Forelimb muscle (tissue), 1 donor: ENCODE results near the gene MED16. TPM values are rescaled to one million over a fixed set of nuclear protein-coding genes. Genes with fewer than 3 reads are reported as not detected.
"Not testable (repeated sequence)": the region's sequence is repeated elsewhere in the genome, so short reads cannot be mapped to it uniquely, and the experiment has no call there.

ENCODE experiments used
- DNase-seq: peaks from one replicate; pipeline ENCODE4 v3.0.0-alpha.2; 2013; ENCODE audit warnings: low read depth
- polyA plus RNA-seq: library from polyadenylated mRNA; unstranded; fragments of 120-200 nt; gene quantifications from one replicate; pipeline ENCODE4 v1.2.1, GENCODE V29; 2013; ENCODE audit not compliant: insufficient read length

The MED16 gene
- polyA plus RNA-seq, 1 donor = 33.7 TPM

DNA sequence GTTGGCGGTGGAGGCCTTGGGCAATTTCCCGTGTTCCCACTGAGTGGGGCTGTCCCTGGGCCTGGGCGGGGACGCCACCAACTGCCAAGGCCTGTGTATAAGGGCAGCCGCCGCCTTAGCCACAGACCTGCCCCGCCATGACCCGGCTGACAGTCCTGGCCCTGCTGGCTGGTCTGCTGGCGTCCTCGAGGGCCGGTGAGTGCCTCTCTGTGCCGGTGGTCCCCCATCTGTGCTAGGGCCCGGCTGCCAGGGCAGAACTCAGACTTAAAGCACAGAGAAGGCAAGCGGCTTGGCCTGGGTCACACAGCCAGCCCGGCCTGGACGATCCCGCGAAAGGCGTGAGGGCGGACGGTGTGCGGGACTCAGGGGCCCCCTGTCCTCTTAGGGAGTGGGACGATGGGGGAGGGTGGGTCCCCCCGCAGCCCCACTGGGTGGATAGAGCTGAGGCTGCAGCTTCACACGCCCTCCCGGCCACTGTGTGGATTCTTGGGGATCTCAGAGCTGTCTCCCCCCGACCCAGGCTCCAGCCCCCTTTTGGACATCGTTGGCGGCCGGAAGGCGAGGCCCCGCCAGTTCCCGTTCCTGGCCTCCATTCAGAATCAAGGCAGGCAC lies 65.2 kb downstream of the MED16 start, which contains the start of gene AZU1:
Gene AZU1 (plus strand): TSS at position 128 of the 612 bp plus-strand sequence. CDS start 10 bp downstream, at position 138.
- no peak for DNase-seq

DNA sequence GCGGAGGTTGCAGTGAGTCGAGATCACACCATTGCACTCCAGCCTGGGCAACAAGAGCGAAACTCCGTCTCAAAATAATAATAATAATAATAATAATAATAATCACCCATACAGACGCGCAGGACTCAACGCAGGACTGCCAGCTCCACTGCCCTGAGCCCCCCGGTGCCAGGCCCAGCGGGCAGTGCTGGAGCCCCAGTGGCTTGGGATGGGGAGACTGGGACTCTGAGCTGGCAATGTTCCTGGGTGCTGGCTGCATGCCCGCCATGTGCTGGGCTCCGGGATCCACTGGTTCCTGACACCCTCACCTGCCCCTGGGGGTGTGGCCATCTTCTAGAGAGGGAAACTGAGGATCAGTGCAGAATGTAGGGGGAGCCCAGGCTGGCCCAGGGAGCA lies 65.7 kb downstream of the MED16 start:
- no peak for DNase-seq

DNA sequence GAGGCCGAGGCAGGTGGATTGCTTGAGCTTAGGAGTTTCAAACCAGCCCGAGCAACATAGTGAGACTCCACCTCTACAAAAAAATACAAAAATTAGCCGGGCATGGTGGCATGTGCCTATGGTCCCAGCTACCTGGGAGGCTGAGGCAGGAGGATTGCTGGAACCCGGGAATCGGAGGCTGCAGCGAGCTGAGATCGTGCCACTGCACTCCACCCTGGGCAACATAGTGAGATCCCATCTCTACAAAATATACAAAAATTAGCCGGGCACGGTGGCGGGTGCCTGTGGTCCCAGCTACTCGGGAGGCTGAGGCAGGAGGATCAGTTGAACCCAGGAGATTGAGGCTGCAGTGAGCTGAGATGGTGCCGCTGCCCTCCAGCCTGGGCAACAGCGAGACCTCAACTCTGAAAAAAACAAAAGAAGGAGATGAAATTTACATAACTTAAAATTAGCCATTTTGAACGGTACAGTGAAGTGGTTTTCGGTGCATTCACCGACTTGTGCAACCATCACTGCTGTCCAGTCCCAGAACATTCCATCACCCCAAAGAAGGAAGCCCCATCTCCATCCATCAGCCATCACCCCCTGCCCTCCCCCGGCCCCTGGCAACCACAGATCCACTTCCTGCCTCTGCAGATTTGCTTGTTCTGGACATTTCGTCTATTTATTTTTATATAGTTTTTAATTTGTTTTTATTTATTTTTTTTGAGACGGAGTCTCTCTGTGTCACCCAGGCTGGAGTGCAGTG lies 66.9 kb downstream of the MED16 start:
- no peak for DNase-seq

- DNase-seq = no peak
Observed at GRCh38 chr19:824885-825284, 68.1 kb downstream of the MED16 start.

GRCh38 chr19:823565-824121 lies 69.3 kb downstream of the MED16 start:
- DNase-seq = no peak

DNA sequence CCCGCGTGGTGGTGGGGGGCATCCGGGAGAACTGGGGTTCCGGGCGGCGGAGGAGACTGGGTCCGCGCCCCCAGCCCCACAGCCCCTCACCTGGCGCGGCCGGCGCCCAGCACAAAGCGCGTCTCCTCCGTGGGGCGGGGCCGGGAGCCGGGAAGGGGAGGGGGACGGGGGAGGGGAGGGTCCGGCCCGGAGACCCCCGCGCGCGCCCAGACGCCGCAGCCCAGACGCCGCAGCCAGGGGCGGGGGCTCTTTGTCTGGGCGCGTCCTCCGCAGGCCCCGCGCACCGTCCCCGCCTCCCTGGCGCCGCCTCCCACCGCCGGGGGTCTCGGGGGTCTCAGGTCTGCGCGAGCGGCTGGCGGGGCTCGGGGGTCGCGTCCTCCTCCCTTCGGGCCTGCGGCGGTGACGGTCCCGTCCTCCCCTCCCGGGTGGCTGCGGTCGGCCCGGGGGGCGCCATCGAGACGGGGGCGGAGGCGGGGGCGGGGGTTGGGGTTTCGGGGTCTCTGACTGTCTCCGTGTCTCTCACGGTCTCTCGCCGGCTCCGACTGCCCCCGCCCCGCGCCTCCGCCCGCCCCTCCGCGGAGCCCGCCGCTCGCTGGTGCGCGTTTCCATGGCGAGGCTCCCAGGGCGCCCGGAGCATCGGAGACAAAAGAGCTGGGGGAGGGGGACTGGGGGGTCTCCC lies 71.0 kb downstream of the MED16 start, which contains the start of gene PLPPR3:
Gene PLPPR3 (minus strand): TSS at position 131 of the 679 bp plus-strand sequence. CDS start 396 bp downstream, outside the sequence.
- no peak for DNase-seq

GRCh38 chr19:821231-821824 lies 71.7 kb downstream of the MED16 start:
- no peak for DNase-seq

DNA sequence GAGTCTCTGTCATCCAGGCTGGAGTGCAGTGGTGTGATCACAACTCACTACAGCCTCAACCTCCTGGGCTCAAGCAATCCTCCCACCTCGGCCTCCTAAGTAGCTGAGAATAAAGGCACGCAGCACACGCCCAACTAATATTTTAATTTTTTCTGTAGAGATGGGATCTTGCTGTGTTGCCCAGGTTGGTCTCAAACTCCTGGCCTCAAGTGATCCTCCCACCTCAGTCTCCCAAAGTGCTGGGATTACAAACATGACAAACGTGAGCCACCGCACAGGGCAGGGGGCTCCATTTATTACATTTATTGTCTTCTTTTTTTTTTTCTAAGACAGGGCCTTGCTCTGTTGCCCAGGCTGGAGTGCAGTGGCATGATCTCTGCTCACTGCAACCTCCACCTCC lies 72.8 kb downstream of the MED16 start:
- not testable (repeated sequence) for DNase-seq

Other genes starting within 250 kb of the MED16 start
- gene RNF126, start 230.0 kb downstream of the MED16 start, polyA plus RNA-seq = 27.6 TPM
- 17.8 TPM for gene FSTL3, start 216.8 kb downstream of the MED16 start, polyA plus RNA-seq
- gene PRSS57, start 197.7 kb downstream of the MED16 start, polyA plus RNA-seq = 0.44 TPM
- 36.5 TPM for gene PALM, start 184.3 kb downstream of the MED16 start, polyA plus RNA-seq
- 0.19 TPM for gene MISP, start 142.1 kb downstream of the MED16 start, polyA plus RNA-seq
- gene PTBP1, start 95.7 kb downstream of the MED16 start, polyA plus RNA-seq = 101 TPM
- gene PLPPR3, start 71.2 kb downstream of the MED16 start, polyA plus RNA-seq = 0.52 TPM
- 1.7 TPM for gene AZU1, start 65.3 kb downstream of the MED16 start, polyA plus RNA-seq
- gene PRTN3, start 52.2 kb downstream of the MED16 start, polyA plus RNA-seq = 2.6 TPM
- gene ELANE, start 40.9 kb downstream of the MED16 start, polyA plus RNA-seq = 0.40 TPM
- 1.4 TPM for gene CFD, start 33.5 kb downstream of the MED16 start, polyA plus RNA-seq
- not detected for gene RNU6-9, start 297 bp upstream of the MED16 start, polyA plus RNA-seq
- gene R3HDM4, start 20.0 kb upstream of the MED16 start, polyA plus RNA-seq = 27.5 TPM
- not detected for gene KISS1R, start 24.1 kb upstream of the MED16 start, polyA plus RNA-seq
- gene ARID3A, start 32.8 kb upstream of the MED16 start, polyA plus RNA-seq = 11.4 TPM
- 23.5 TPM for gene WDR18, start 91.2 kb upstream of the MED16 start, polyA plus RNA-seq
- 0.13 TPM for gene GRIN3B, start 107.2 kb upstream of the MED16 start, polyA plus RNA-seq
- gene TMEM259, start 127.9 kb upstream of the MED16 start, polyA plus RNA-seq = 75.5 TPM
- not detected for gene RNU6-2, start 128.3 kb upstream of the MED16 start, polyA plus RNA-seq
- 45.2 TPM for gene CNN2, start 133.4 kb upstream of the MED16 start, polyA plus RNA-seq
- gene ABCA7, start 146.9 kb upstream of the MED16 start, polyA plus RNA-seq = 20.6 TPM
- gene ARHGAP45, start 174.0 kb upstream of the MED16 start, polyA plus RNA-seq = 8.4 TPM
- gene POLR2E, start 202.2 kb upstream of the MED16 start, polyA plus RNA-seq = 109 TPM
- 137 TPM for gene GPX4, start 210.8 kb upstream of the MED16 start, polyA plus RNA-seq